NOMO-1 (cell line): Measurements from ENCODE around the gene VEGFA.

Experiments
- DNase-seq, 2 experiments: peaks; one replicate each; lab custom pipeline; 2025; ENCODE audit not compliant: unreplicated experiment in 2 of 2; lab: John Stamatoyannopoulos, UW

The VEGFA gene

GRCh38 chr6:43738877-43739641 lies 31.0 kb upstream of the VEGFA start:
- no peak for DNase-seq

GRCh38 chr6:43739642-43740091 lies 30.3 kb upstream of the VEGFA start:
- no peak for DNase-seq

- no peak for DNase-seq
Observed at GRCh38 chr6:43740321-43740960, 29.6 kb upstream of the VEGFA start.

- DNase-seq: no peak
Observed at GRCh38 chr6:43740961-43741764, 28.8 kb upstream of the VEGFA start.

- DNase-seq: no peak
Observed at GRCh38 chr6:43741829-43742228, 28.2 kb upstream of the VEGFA start.

- DNase-seq: no peak
Observed at GRCh38 chr6:43742285-43742684, 27.7 kb upstream of the VEGFA start.

- DNase-seq: no peak
Observed at GRCh38 chr6:43742931-43743632, 26.9 kb upstream of the VEGFA start.

- no peak for DNase-seq
Observed at GRCh38 chr6:43743682-43744381, 26.2 kb upstream of the VEGFA start.

- no peak for DNase-seq
Observed at GRCh38 chr6:43744491-43744890, 25.5 kb upstream of the VEGFA start.

- no peak for DNase-seq
Observed at GRCh38 chr6:43744931-43745727, 24.9 kb upstream of the VEGFA start.

GRCh38 chr6:43746071-43746470 lies 23.9 kb upstream of the VEGFA start:
- no peak for DNase-seq

- no peak for DNase-seq
Observed at GRCh38 chr6:43746613-43747102, 23.4 kb upstream of the VEGFA start.

- no peak for DNase-seq
Observed at GRCh38 chr6:43747784-43748183, 22.2 kb upstream of the VEGFA start.

GRCh38 chr6:43748765-43749164 lies 21.2 kb upstream of the VEGFA start:
- DNase-seq: no peak

- no peak for DNase-seq
Observed at GRCh38 chr6:43749461-43749860, 20.6 kb upstream of the VEGFA start.

- no peak for DNase-seq
Observed at GRCh38 chr6:43750622-43751021, 19.4 kb upstream of the VEGFA start.

- no peak for DNase-seq
Observed at GRCh38 chr6:43753570-43754183, 16.3 kb upstream of the VEGFA start.

- no peak for DNase-seq
Observed at GRCh38 chr6:43757966-43758616, 11.9 kb upstream of the VEGFA start.
